GM12892 (cell line): ENCODE results near the gene LCN1.
"Not testable (repeated sequence)": the region's sequence is repeated elsewhere in the genome, so short reads cannot be mapped to it uniquely, and the experiment has no call there.

Experiments used
- DNase-seq: peaks from one replicate; pipeline ENCODE4 v3.0.0; 2011; ENCODE audit not compliant: insufficient read length
- FAIRE-seq: peaks from 2 replicates; lab custom pipeline; 2011; peaks lifted over from hg19 to GRCh38; lab: Jason Lieb, UNC
- POLR2A ChIP-seq: IDR thresholded peaks from 2 replicates; pipeline ENCODE4 v1.6.1; 2011; ENCODE audit warnings: low read depth, low read length, control low read depth
- POLR2AphosphoS5 ChIP-seq: IDR thresholded peaks from 2 replicates; pipeline ENCODE4 v1.6.1; 2011; ENCODE audit warnings: low read depth, low read length, control low read depth
- TAF1 ChIP-seq: IDR thresholded peaks from 2 replicates; pipeline ENCODE4 v1.6.1; 2011; ENCODE audit warnings: low read depth, mild to moderate bottlenecking, control low read depth, low read length, borderline replicate concordance

LCN1 gene

DNA sequence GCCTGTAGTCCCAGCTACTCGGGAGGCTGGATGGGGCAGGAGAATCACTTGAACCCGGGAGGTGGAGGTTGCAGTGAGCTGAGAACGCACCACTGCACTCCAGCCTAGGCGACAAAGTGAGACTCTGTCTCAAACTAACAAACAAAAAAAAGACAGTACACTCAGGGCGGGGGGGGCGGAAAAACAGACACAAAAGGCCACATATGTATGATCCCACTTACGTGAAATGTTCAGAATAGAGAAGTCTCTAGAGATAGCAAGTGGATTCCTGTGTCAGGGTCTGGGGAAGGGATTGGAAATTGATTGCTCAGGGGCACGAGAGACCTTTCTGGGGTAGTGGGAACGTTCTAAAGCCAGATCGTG is 9.0 kb upstream of the LCN1 start:
- FAIRE-seq (no peak), DNase-seq (no peak)
- TF ChIP-seq POLR2A (no peak), POLR2AphosphoS5 (no peak), TAF1 (no peak)

DNA sequence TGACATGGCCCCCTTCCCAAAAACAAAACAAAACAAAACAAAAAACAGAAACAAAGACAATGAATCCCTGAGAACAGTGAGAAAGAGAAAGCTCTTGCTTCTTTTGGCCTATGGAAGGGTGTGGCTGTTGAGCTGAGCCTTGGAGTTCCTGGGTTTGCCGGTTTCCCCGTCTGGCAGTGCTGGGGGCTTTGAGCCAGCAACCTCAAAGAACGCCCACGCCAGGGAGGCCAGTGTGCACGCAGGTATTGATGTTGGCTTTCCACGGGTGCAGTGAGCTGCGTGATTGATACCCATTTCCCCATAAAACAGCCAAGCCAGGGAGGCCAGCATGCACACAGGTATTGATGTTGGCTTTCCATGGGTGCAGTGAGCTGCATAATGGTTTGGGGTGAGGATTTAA is 8.3 kb upstream of the LCN1 start:
- TF ChIP-seq POLR2A (no peak), POLR2AphosphoS5 (no peak), TAF1 (no peak)
- FAIRE-seq (no peak), DNase-seq (no peak)

DNA sequence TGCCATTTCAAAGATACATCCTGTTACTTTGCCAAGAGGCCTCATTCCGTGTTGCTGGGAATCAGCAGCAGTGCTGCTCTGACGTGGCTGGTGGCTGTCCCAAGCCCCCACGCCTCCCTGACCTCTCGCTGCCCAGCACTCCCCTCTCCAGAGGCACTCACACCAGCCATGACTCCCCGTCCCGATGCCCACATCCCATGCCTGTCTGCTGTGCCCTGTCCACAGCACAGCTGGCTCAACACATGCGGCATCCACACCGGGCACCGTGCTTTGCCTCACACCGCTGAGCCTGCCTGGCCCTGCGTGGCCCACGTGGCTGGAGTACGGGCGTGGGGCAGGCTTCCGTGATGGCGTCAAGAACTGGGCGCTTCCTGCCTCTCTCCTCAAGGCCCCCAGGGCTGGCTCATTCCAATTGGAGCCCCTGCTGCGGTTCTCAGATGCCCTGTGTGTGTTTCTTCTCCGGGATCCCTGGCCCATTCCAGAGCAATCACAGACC is 7.8 kb upstream of the LCN1 start:
- no peak for FAIRE-seq

DNA sequence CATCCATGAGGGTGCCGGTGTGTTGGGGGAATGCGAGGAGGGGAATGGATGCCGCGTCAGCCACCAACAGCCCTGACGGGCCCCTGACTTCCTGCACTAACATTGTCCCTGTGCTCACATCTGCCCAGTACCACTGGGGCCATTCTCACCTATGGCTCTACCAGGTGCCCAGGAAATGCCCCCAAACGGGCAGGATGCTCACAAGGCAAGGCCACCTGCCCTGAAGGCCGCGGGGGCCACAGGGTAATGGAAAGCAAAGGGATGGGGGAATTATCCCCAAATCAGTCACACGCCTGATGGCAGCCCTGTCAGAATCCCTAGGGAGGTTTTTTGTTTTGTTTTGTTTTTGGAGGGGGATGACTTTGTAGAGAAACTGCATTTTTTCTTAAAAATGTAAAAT is 7.3 kb upstream of the LCN1 start:
- not testable (repeated sequence) for DNase-seq, FAIRE-seq

More for the DNA sequence above, 7.8 kb upstream of the LCN1 start:
- TF ChIP-seq POLR2AphosphoS5 (no peak), TAF1 (no peak), POLR2A (no peak)
- DNase-seq: no peak

DNA sequence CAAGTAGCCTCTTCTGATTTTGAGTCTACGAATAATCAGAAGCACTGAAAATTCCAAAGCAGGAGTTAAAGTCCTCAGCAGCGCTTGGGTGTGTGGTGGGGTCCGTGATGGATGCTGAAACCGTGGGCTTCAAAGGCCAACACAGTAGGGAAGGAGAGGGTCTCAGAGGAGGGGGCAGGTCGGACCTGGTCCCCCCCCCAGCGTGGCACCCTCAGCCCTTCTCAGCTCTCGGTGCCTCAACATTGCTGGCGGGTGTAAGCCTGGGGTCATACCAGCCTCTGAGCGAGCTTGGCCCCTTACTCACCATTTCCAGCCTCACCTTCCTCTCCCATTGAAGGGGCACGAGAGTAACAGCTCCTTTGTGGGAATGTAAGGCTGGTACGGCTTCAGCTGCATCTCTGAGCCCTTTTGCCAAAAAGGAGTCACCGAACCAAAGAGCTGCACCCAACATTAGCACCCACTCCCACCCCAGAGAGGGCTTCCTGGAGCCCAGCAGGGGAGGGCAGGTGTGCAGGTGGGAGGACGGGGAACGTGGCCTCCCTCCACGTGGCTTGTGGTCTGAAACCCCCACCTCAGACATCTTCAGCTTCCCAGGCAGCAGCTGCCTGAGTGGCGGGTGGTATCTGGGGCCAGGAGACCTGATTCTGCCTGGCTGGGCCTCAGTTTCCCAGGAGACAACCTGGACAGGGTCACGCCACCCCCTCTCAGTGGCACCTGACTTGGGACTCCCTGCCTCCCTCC is 6.7 kb upstream of the LCN1 start:
- no peak for DNase-seq
- FAIRE-seq: no peak
- TF ChIP-seq POLR2AphosphoS5: no peak
- no peak for TF ChIP-seq TAF1
- no peak for TF ChIP-seq POLR2A

DNA sequence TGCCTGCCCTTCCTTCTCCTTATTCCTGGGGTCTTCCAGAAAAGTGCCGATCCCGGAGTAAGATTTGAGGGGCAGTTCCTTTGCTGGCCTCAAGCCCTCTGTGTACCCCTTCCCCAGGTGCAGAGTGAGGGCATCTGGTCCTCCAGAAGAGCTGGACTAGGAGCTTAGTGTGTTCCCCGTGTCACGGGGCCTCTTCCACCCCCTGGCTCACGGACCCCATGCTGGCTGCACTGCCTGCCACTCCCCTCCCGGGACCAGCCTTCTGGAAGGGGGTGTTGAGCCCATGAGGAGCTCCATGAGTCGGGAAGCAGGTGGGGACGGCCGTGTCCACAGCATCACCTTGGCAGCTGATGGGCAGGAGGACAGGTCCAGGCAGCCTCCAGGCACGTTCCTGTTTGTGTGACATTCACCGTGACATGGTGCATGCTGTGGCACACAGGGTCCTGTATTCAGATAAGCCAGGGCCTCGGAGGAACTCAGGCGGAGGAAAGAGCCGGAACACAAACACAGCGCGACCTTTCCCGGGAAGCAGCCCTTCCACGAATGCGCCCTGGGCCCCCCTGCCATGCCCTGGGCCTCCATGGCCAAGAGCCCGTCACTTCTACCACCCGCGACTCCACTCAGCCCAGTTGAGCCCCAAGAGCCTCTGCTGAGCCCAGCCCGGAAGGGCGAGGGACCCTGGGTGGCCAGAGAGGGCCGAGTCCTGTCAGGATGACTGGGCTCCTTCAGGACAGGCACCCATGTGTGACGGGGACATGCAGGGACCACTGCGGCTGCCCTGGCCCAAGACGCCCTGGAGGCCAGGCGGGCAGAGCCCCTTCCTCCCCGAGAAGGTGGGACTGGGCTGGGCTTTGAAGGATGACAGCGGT is 5.9 kb upstream of the LCN1 start:
- DNase-seq: no peak
- no peak for FAIRE-seq
- TF ChIP-seq POLR2A (no peak), TAF1 (no peak), POLR2AphosphoS5 (no peak)

DNA sequence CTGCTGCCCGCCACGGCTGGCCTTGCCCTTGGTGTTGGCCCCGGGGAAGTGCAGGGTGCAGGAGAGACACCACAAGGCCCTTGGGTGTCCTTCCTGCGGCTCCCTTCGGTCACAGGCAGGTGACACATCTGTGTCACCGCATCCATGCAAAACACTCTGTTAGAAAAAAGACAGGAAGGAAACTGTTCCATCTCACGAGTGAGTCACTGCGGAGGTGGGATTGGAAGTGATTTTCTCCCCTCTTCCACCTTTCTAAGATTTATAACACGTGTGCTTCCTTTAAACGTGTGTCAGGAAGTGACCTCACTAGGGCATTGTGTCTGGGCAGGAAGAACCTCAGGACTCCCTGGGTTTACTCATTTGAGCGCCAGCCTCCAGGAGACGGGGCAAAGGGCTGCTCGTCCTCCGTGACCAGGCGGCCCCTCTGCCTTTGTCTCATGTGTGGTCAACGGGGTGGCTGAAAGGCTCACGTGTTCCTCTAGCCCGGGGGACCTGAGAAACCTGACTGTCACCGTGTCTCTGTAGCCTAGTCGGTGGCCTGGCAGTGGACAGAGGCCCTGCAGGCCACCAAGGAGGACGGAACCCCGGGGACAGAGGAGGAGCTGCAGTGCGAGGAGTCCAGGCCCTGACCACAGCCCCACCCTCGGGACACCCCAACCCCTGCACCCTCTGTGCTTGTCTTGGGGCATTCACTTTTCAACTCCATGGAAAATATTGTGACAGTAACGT is 4.9 kb upstream of the LCN1 start:
- no peak for FAIRE-seq
- no peak for TF ChIP-seq TAF1
- TF ChIP-seq POLR2AphosphoS5: no peak
- TF ChIP-seq POLR2A: no peak
- DNase-seq: no peak

DNA sequence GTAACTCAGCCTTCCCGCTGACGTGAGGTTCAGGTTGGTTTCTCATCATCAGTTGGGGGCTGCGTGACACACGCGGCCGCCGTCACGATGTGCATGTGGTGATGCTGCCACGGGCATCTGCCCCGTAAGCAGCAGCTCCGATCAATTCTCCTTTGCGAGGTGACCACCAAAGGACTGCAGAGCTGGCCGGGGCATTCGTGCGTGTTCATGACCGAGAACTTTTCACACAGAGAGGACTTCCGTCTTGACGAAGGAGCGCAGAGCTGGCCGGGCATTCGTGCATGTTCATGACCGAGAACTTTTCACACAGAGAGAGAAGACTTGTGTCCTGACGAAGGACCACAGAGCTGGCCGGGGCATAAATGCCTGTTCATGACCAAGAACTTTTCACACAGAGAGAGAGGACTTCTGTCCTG is 3.8 kb upstream of the LCN1 start:
- FAIRE-seq: no peak

DNA sequence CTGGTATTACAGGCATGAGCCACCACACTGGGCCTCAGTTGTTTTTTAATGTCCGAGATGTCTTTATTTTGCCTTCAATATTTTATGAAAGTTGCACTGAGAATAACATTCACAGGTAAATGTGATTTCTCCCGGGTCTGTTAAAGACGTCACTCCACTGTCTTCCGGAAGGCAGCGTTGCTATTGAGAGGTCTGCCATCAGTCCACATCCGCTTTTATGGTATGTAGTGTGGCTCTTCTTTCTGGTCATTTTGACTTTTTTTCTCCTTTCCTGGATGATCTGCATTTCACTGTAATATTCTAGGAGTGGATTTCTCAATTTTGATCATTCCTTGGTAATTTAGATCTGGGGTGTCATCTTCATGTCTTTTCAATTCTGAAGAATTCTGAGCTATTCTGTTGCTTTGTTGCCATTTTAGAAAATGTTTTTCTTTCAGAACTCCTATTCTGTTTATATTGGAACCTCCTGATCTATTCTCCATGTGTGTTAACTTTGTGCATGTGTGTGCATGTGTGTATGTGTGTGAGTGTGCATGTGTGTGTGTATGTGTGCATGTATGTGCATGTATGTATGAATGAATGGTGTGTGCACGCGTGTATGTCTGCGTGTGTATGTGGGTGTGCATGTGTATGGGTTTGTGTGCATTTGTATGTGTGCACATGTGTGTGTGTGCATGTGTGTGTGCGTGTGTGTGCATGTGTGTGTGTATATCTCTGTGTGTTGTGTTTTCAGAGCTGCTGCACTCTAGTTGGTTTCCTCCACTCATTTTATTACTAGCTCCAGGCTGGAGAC is 1.9 kb upstream of the LCN1 start:
- FAIRE-seq (no peak), DNase-seq (no peak)
- no peak for TF ChIP-seq POLR2AphosphoS5
- TF ChIP-seq TAF1: no peak
- no peak for TF ChIP-seq POLR2A

More for the DNA sequence above, 3.8 kb upstream of the LCN1 start:
- no peak for DNase-seq
- TF ChIP-seq TAF1 (no peak), POLR2A (no peak)

DNA sequence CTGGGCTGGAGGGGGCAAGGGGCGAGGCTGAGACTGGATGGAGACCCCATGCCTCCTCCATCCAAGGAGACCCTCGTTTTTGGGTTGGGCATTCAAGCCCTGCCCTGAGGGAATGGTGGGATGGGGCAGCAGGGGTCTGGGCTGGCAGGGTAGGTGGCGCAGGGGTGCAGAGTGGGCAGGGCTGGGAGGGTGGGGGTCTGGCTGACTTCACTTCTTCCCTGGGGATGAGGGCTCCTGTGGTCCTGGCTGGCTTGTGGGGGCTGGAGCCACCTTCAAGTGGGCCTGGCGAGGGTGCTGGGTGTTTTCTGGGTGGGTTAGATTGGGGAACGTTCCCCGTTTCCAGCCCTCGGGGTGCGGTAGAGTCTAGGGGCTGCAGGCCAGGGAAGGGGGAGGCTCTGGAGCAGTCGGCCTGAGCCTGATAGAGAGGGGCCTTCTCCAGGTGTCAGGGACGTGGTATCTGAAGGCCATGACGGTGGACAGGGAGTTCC is 412 bp downstream of the LCN1 start:
- DNase-seq (no peak), FAIRE-seq (no peak)
- no peak for TF ChIP-seq POLR2AphosphoS5
- no peak for TF ChIP-seq TAF1
- TF ChIP-seq POLR2A: no peak
